Endodermal cell (in vitro differentiated cells): ENCODE measurements around the gene KIAA1614. TPM values are rescaled to one million over a fixed set of nuclear protein-coding genes. Genes with fewer than 3 reads are reported as not detected.

ENCODE experiments used
- DNase-seq: peaks from one replicate; pipeline ENCODE4 v3.0.0-alpha.2; 2017
- H3K27ac ChIP-seq: 2 replicates; pipeline ENCODE4 v1.5.1; 2013; ENCODE audit warnings: mild to moderate bottlenecking, low read depth, low read length, moderate library complexity
- H3K27me3 ChIP-seq: 2 replicates; pipeline ENCODE4 v1.6.1; 2013; ENCODE audit warnings: mild to moderate bottlenecking, low read length, moderate library complexity; ENCODE audit not compliant: insufficient read depth, control insufficient read depth, poor library complexity, severe bottlenecking
- H3K36me3 ChIP-seq: 2 replicates; pipeline ENCODE4 v1.7.0; 2013; ENCODE audit warnings: mild to moderate bottlenecking, low read length, moderate library complexity; ENCODE audit not compliant: control insufficient read depth, insufficient read depth
- H3K4me1 ChIP-seq: one replicate; pipeline ENCODE4 v1.7.0; 2013; ENCODE audit warnings: low read length; ENCODE audit not compliant: control insufficient read depth, insufficient read depth
- H3K4me3 ChIP-seq: 2 replicates; pipeline ENCODE4 v1.5.1; 2013; ENCODE audit warnings: mild to moderate bottlenecking, low read length, moderate library complexity
- H3K9ac ChIP-seq: 2 replicates; pipeline ENCODE4 v1.6.1; 2013; ENCODE audit warnings: mild to moderate bottlenecking, low read length, moderate library complexity; ENCODE audit not compliant: poor library complexity, severe bottlenecking; ENCODE audit errors: extremely low read depth
- H3K9me3 ChIP-seq: 2 replicates; pipeline ENCODE4 v1.6.1; 2013; ENCODE audit warnings: mild to moderate bottlenecking, low read length, moderate library complexity; ENCODE audit not compliant: control insufficient read depth
- H3K27ac Mint-ChIP-seq: 2 replicates; pipeline ENCODE4 v1.8.0; 2020; ENCODE audit warnings: mixed read lengths
- H3K27me3 Mint-ChIP-seq: 2 replicates; pipeline ENCODE4 v1.8.0; 2021; ENCODE audit warnings: mild to moderate bottlenecking, mixed read lengths; ENCODE audit not compliant: insufficient read depth
- H3K36me3 Mint-ChIP-seq: 2 replicates; pipeline ENCODE4 v1.8.0; 2020; ENCODE audit warnings: low read depth, mixed read lengths
- H3K4me1 Mint-ChIP-seq: 2 replicates; pipeline ENCODE4 v1.8.0; 2020; ENCODE audit warnings: mixed read lengths
- H3K4me3 Mint-ChIP-seq: 2 replicates; pipeline ENCODE4 v1.8.0; 2020; ENCODE audit warnings: mild to moderate bottlenecking, moderate library complexity, mixed read lengths
- H3K9me3 Mint-ChIP-seq: 2 replicates; pipeline ENCODE4 v1.8.0; 2020; ENCODE audit warnings: mild to moderate bottlenecking, mixed read lengths
- WGBS, 2 experiments: methylation state at CpG; one replicate each; pipeline versions ENCODE4 v1.1.5 to v1.1.7; 2013; ENCODE audit warnings: missing lambda C conversion rate in 2 of 2, mixed read lengths in 1 of 2; ENCODE audit not compliant: insufficient coverage in 1 of 2, insufficient read length in 1 of 2; 5-methylcytosine and 5-hydroxymethylcytosine counted together
- total RNA-seq, 2 donors: library from RNA; stranded (reverse); fragmentation: NEBNext Ultra II Directional in 1 of 2; extraction: Animal tissue kit (Norgen Biotek cat#: 25700) in 1 of 2; gene quantifications; 2 replicates in 1 of 2; 3 replicates in 1 of 2; pipeline ENCODE4 v1.2.1, GENCODE V29; 2021
- TF ChIP-seq, protein P1 (sequence below): fragments of 200-600 bp; sonication (generic); conservative IDR thresholded peaks from 2 replicates; pipeline ENCODE4 v1.5.0; 2021; ENCODE audit warnings: antibody characterized with exemption, mild to moderate bottlenecking

The KIAA1614 gene
- total RNA-seq, 2 donors from 2014 or later, result 3.3 to 5.8 TPM

- peaks cover 4% of the 10 kb centered on the region for H3K27me3 Mint-ChIP-seq
Measured at GRCh38 chr1:180902541-180902940, 10.2 kb upstream of the KIAA1614 start.

GRCh38 chr1:180905927-180906326, 6.8 kb upstream of the KIAA1614 start:
- WGBS, 2 experiments, result 90 to 95% methylated on average over 7 to 8 of the region's 8 CpGs
- H3K4me3 ChIP-seq, result no peak overlapping the region
- H3K9me3 Mint-ChIP-seq, result no peaks in the 10 kb centered on the region
- no peaks in the 10 kb centered on the region for H3K36me3 Mint-ChIP-seq
- H3K27ac Mint-ChIP-seq, result no peak overlapping the region
- peak; percentile 40 for DNase-seq
- no peak overlapping the region for H3K4me3 Mint-ChIP-seq
- no peak overlapping the region for H3K9ac ChIP-seq
- peaks cover 13% of the 10 kb centered on the region for H3K4me1 Mint-ChIP-seq
- H3K9me3 ChIP-seq, result no peaks in the 10 kb centered on the region
- no peaks in the 10 kb centered on the region for H3K27me3 ChIP-seq
- H3K36me3 ChIP-seq, result no peaks in the 10 kb centered on the region
- no peak overlapping the region for H3K27ac ChIP-seq
- TF ChIP-seq, protein P1, sequence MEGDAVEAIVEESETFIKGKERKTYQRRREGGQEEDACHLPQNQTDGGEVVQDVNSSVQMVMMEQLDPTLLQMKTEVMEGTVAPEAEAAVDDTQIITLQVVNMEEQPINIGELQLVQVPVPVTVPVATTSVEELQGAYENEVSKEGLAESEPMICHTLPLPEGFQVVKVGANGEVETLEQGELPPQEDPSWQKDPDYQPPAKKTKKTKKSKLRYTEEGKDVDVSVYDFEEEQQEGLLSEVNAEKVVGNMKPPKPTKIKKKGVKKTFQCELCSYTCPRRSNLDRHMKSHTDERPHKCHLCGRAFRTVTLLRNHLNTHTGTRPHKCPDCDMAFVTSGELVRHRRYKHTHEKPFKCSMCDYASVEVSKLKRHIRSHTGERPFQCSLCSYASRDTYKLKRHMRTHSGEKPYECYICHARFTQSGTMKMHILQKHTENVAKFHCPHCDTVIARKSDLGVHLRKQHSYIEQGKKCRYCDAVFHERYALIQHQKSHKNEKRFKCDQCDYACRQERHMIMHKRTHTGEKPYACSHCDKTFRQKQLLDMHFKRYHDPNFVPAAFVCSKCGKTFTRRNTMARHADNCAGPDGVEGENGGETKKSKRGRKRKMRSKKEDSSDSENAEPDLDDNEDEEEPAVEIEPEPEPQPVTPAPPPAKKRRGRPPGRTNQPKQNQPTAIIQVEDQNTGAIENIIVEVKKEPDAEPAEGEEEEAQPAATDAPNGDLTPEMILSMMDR, result no peak
- no peaks in the 10 kb centered on the region for H3K4me1 ChIP-seq
- peaks cover 5% of the 10 kb centered on the region for H3K27me3 Mint-ChIP-seq

More at GRCh38 chr1:180902541-180902940, 10.2 kb upstream of the KIAA1614 start:
- H3K9ac ChIP-seq, result no peak overlapping the region
- Mint-ChIP-seq H3K9me3 (no peaks in the 10 kb centered on the region), H3K4me1 (peaks cover 24% of the 10 kb centered on the region), H3K27ac (no peak overlapping the region), H3K4me3 (no peak overlapping the region), H3K36me3 (no peaks in the 10 kb centered on the region)
- H3K27ac ChIP-seq, result no peak overlapping the region
- peaks cover 18% of the 10 kb centered on the region for H3K4me1 ChIP-seq
- H3K9me3 ChIP-seq, result no peaks in the 10 kb centered on the region
- H3K4me3 ChIP-seq, result no peak overlapping the region
- no peaks in the 10 kb centered on the region for H3K27me3 ChIP-seq
- WGBS, 2 experiments, result 86 to 97% methylated on average over 1 to 3 of the region's 3 CpGs
- no peaks in the 10 kb centered on the region for H3K36me3 ChIP-seq
- TF ChIP-seq, protein P1, result no peak
- no peak for DNase-seq

- Histone ChIP-seq H3K27me3 (peaks cover 5% of the 10 kb centered on the region), H3K27ac (no peak overlapping the region), H3K9me3 (no peaks in the 10 kb centered on the region), H3K36me3 (no peaks in the 10 kb centered on the region), H3K4me3 (no peak overlapping the region), H3K9ac (no peak overlapping the region), H3K4me1 (no peaks in the 10 kb centered on the region)
- Mint-ChIP-seq H3K9me3 (no peaks in the 10 kb centered on the region), H3K4me3 (no peak overlapping the region), H3K36me3 (no peaks in the 10 kb centered on the region), H3K27me3 (peaks cover 4% of the 10 kb centered on the region), H3K27ac (no peak overlapping the region), H3K4me1 (peaks cover 14% of the 10 kb centered on the region)
- TF ChIP-seq, protein P1, result no peak
- peak; percentile 30 for DNase-seq
- 88 to 96% methylated on average over 3 to 9 of the region's 9 CpGs for WGBS, 2 experiments
Measured at GRCh38 chr1:180906511-180906910, 6.2 kb upstream of the KIAA1614 start.
